ENCODE measurements around the gene FASN. TPM values are rescaled to one million over a fixed set of nuclear protein-coding genes. Genes with fewer than 3 reads are reported as not detected.

The FASN gene
- 100 to 1,000 TPM; 153 to 162 TPM for total RNA-seq

GRCh38 chr17:82098169-82098938 lies at the start of gene FASN:
Gene FASN (minus strand): TSS chr17:82098236. CDS start chr17:82096445, 1,791 bp downstream.

GRCh38 chr17:82065638-82066303 lies 32.3 kb downstream of the FASN start, which contains the start of gene DUS1L:
Gene DUS1L (minus strand): TSS chr17:82065804. CDS start chr17:82065059, 745 bp downstream.

GRCh38 chr17:82051776-82052637 lies 46.0 kb downstream of the FASN start, which contains the start of the genes GPS1 and RFNG:
Gene GPS1 (plus strand): TSS chr17:82051898. CDS start chr17:82051932, 34 bp downstream.
Gene RFNG (minus strand): TSS chr17:82051811. CDS start chr17:82051766, 45 bp downstream.

GRCh38 chr17:82037092-82037888 lies 60.7 kb downstream of the FASN start, which contains the start of gene DCXR:
Gene DCXR (minus strand): TSS chr17:82037697. CDS start chr17:82037682, 15 bp downstream.

GRCh38 chr17:82031303-82031884 lies 66.6 kb downstream of the FASN start, which contains the start of gene RAC3:
Gene RAC3 (plus strand): TSS chr17:82031678. CDS start chr17:82031762, 84 bp downstream.

Other genes with a start within 250 kb of the FASN start
- gene P4HB, start 237.7 kb downstream of the FASN start, total RNA-seq, result 100 to 1,000 TPM; 471 to 474 TPM
- 100 to 1,000 TPM; 575 to 590 TPM for gene ARHGDIA, start 226.9 kb downstream of the FASN start, total RNA-seq
- gene ALYREF, start 206.7 kb downstream of the FASN start, total RNA-seq, result 100 to 1,000 TPM; 145 to 147 TPM
- gene ANAPC11, start 206.5 kb downstream of the FASN start, total RNA-seq, result 10 to 100 TPM; 67.2 to 75.1 TPM
- gene NPB, start 196.0 kb downstream of the FASN start, total RNA-seq, result under 1 TPM; 0.10 to 0.20 TPM
- gene PCYT2, start 186.8 kb downstream of the FASN start, total RNA-seq, result 10 to 100 TPM; 43.8 to 49.5 TPM
- gene SIRT7, start 180.1 kb downstream of the FASN start, total RNA-seq, result 10 to 100 TPM; 51.5 to 52.8 TPM
- 10 to 100 TPM; 22.6 to 23.9 TPM for gene MAFG, start 170.5 kb downstream of the FASN start, total RNA-seq
- 10 to 100 TPM; 23.3 to 26.1 TPM for gene PYCR1, start 160.9 kb downstream of the FASN start, total RNA-seq
- gene MYADML2, start 151.0 kb downstream of the FASN start, total RNA-seq, result not detected
- gene NOTUM, start 137.0 kb downstream of the FASN start, total RNA-seq, result under 1 TPM; 0.30 to 0.34 TPM
- 10 to 100 TPM; 37.4 to 39.5 TPM for gene ASPSCR1, start 120.6 kb downstream of the FASN start, total RNA-seq
- gene CENPX, start 75.4 kb downstream of the FASN start, total RNA-seq, result 10 to 100 TPM; 49.8 to 49.9 TPM
- 10 to 100 TPM; 29.8 to 33.7 TPM for gene LRRC45, start 74.9 kb downstream of the FASN start, total RNA-seq
- 1 to 10 TPM; 6.0 to 6.2 TPM for gene RAC3, start 66.6 kb downstream of the FASN start, total RNA-seq
- 100 to 1,000 TPM in 1 of 2 experiments, 10 to 100 TPM in 1; 98.5 to 103 TPM for gene DCXR, start 60.5 kb downstream of the FASN start, total RNA-seq
- 10 to 100 TPM; 25.1 to 26.8 TPM for gene RFNG, start 46.4 kb downstream of the FASN start, total RNA-seq
- 10 to 100 TPM; 66.6 to 67.5 TPM for gene GPS1, start 46.3 kb downstream of the FASN start, total RNA-seq
- gene DUS1L, start 32.4 kb downstream of the FASN start, total RNA-seq, result 100 to 1,000 TPM; 110 to 111 TPM
- gene CCDC57, start 114.6 kb upstream of the FASN start, total RNA-seq, result 10 to 100 TPM; 67.7 to 72.9 TPM
- 100 to 1,000 TPM; 156 to 157 TPM for gene SLC16A3, start 130.8 kb upstream of the FASN start, total RNA-seq
- gene CSNK1D, start 175.5 kb upstream of the FASN start, total RNA-seq, result 100 to 1,000 TPM; 116 to 121 TPM
- 100 to 1,000 TPM; 238 to 240 TPM for gene CD7, start 219.4 kb upstream of the FASN start, total RNA-seq
- 1 to 10 TPM; 5.7 to 6.7 TPM for gene SECTM1, start 235.5 kb upstream of the FASN start, total RNA-seq